ENCODE measurements around the gene TOMM22. TPM values are rescaled to one million over a fixed set of nuclear protein-coding genes. Genes with fewer than 3 reads are reported as not detected.

TOMM22 gene
- total and polyA plus RNA-seq, 10 donors: 24.3 to 59.9 (median 42.8) TPM

GRCh38 chr22:38699143-38699542 lies 17.4 kb downstream of the TOMM22 start:
- TF ChIP-seq POLR2AphosphoS5 (IDR thresholded peaks at IDR 0.05): no peak
- no peak for TF ChIP-seq CTCF (IDR thresholded peaks at IDR 0.05 in 8 of 11, conservative IDR thresholded peaks at IDR 0.05 in 3 of 11)
- no peak for TF ChIP-seq POLR2A (IDR thresholded peaks at IDR 0.05)
- peak overlapping the region in 7 of 8 donors; percentile 97 to 99 (median 98) for H3K27ac ChIP-seq
- H3K27me3 ChIP-seq (replicated peaks in 1 of 7): no peaks in the 10 kb centered on the region
- peaks cover 42 to 72% (median 56%) of the 10 kb centered on the region in 6 donors for H3K4me1 ChIP-seq
- intact Hi-C loops (cut with DNase I; ENCODE audit: low total_unique reads): no loop called here
- H3K4me3 ChIP-seq: peak overlapping the region; percentile 59 to 79 (median 63)
- no peak for DNase-seq
- no peaks in the 10 kb centered on the region for H3K9me3 ChIP-seq
- peaks cover 0 to 9% (median 0%) of the 10 kb centered on the region in 6 donors for H3K36me3 ChIP-seq
- 39 to 78% (median 67%) methylated on average over 4 to 5 of the region's 5 CpGs for WGBS, 5 donors

GRCh38 chr22:38699784-38700183 lies 18.0 kb downstream of the TOMM22 start:
- Histone ChIP-seq H3K4me3 (peak overlapping the region; percentile 59 to 79 (median 63)), H3K36me3 (peaks cover 0 to 3% (median 0%) of the 10 kb centered on the region in 6 donors), H3K27me3 (replicated peaks in 1 of 7) (no peaks in the 10 kb centered on the region), H3K27ac (peak overlapping the region; percentile 94 to 99 (median 98)), H3K4me1 (peaks cover 45 to 73% (median 59%) of the 10 kb centered on the region in 6 donors), H3K9me3 (no peaks in the 10 kb centered on the region)
- TF ChIP-seq POLR2AphosphoS5 (IDR thresholded peaks at IDR 0.05): no peak
- no peak for TF ChIP-seq POLR2A (IDR thresholded peaks at IDR 0.05)
- no peak for TF ChIP-seq CTCF (IDR thresholded peaks at IDR 0.05 in 8 of 11, conservative IDR thresholded peaks at IDR 0.05 in 3 of 11)
- WGBS, 5 donors: 46 to 61% (median 56%) methylated on average over 6 of the region's 6 CpGs
- DNase-seq: no peak
- intact Hi-C loops (cut with DNase I; ENCODE audit: low total_unique reads): no loop called here

- 0 to 1% (median 0%) methylated on average over 10 to 57 of the region's 57 CpGs for WGBS, 5 donors
- TF ChIP-seq POLR2AphosphoS5 (IDR thresholded peaks at IDR 0.05): no peak
- TF ChIP-seq POLR2A (IDR thresholded peaks at IDR 0.05): no peak
- TF ChIP-seq CTCF (IDR thresholded peaks at IDR 0.05 in 8 of 11, conservative IDR thresholded peaks at IDR 0.05 in 3 of 11): no peak
- peaks cover 0 to 3% (median 0%) of the 10 kb centered on the region in 6 donors for H3K36me3 ChIP-seq
- intact Hi-C loops (cut with DNase I; ENCODE audit: low total_unique reads): no loop called here
- H3K27me3 ChIP-seq (replicated peaks in 1 of 7): no peaks in the 10 kb centered on the region
- peak overlapping the region; percentile 59 to 79 (median 63) for H3K4me3 ChIP-seq
- H3K9me3 ChIP-seq: no peaks in the 10 kb centered on the region
- peak overlapping the region; percentile 94 to 99 (median 98) for H3K27ac ChIP-seq
- H3K4me1 ChIP-seq: peaks cover 50 to 73% (median 64%) of the 10 kb centered on the region in 6 donors
- DNase-seq: peak; percentile 96
Observed at GRCh38 chr22:38700270-38700788, 18.6 kb downstream of the TOMM22 start.

- TF ChIP-seq POLR2A (IDR thresholded peaks at IDR 0.05) (peak; percentile 84 to 93 (median 88)), CTCF (IDR thresholded peaks at IDR 0.05 in 8 of 11, conservative IDR thresholded peaks at IDR 0.05 in 3 of 11) (peak in 4 of 11 experiments; percentile 17 to 38 (median 33)), POLR2AphosphoS5 (IDR thresholded peaks at IDR 0.05) (peak; percentile 99)
- DNase-seq: peak; percentile 99
- intact Hi-C loops (cut with DNase I; ENCODE audit: low total_unique reads): no loop called here
- H3K36me3 ChIP-seq: no peaks in the 10 kb centered on the region
- peak within 1 kb of the TSS; percentile 59 to 79 (median 63) for H3K4me3 ChIP-seq
- WGBS, 5 donors: 0 to 1% (median 0%) methylated on average over 23 to 94 of the region's 94 CpGs
- H3K4me1 ChIP-seq: peaks cover 49 to 66% (median 59%) of the 10 kb centered on the region in 6 donors
- H3K27ac ChIP-seq: peak within 1 kb of the TSS; percentile 94 to 99 (median 98)
- no peaks in the 10 kb centered on the region for H3K9me3 ChIP-seq
- H3K27me3 ChIP-seq (replicated peaks in 1 of 7): no peaks in the 10 kb centered on the region
Observed at GRCh38 chr22:38700789-38701628, 19.3 kb downstream of the TOMM22 start, which contains the start of gene JOSD1. Gene JOSD1 (minus strand): TSS chr22:38700943. CDS start chr22:38699987, 956 bp downstream.
